Activated naive CD8-positive, alpha-beta T cell (primary cell): ENCODE results near the gene ZNF185.
A peak's percentile ranks its signal among the peaks of the same experiment; 100 is the strongest.

ENCODE experiments used
- H3K27ac Mint-ChIP-seq: one replicate; pipeline ENCODE4 v1.8.0; 2021; ENCODE audit warnings: mixed read lengths
- H3K27me3 Mint-ChIP-seq: one replicate; pipeline ENCODE4 v1.8.0; 2021; ENCODE audit warnings: mixed read lengths
- H3K36me3 Mint-ChIP-seq: one replicate; pipeline ENCODE4 v1.8.0; 2021; ENCODE audit warnings: mixed read lengths
- H3K4me1 Mint-ChIP-seq: one replicate; pipeline ENCODE4 v1.8.0; 2021; ENCODE audit warnings: low read depth, mixed read lengths
- H3K4me3 Mint-ChIP-seq: one replicate; pipeline ENCODE4 v1.8.0; 2021; ENCODE audit warnings: mild to moderate bottlenecking, mixed read lengths
- H3K9me3 Mint-ChIP-seq: one replicate; pipeline ENCODE4 v1.8.0; 2021; ENCODE audit warnings: low read depth, mixed read lengths

Gene ZNF185

GRCh38 chrX:152884171-152884570 lies 13.7 kb upstream of the ZNF185 start:
- H3K9me3 Mint-ChIP-seq = no peaks in the 10 kb centered on the region
- no peaks in the 10 kb centered on the region for H3K4me1 Mint-ChIP-seq
- no peak overlapping the region for H3K27ac Mint-ChIP-seq
- no peaks in the 10 kb centered on the region for H3K36me3 Mint-ChIP-seq
- no peak overlapping the region for H3K4me3 Mint-ChIP-seq
- H3K27me3 Mint-ChIP-seq = peaks cover 5% of the 10 kb centered on the region

- Mint-ChIP-seq H3K9me3 (no peaks in the 10 kb centered on the region), H3K4me3 (no peak overlapping the region), H3K36me3 (no peaks in the 10 kb centered on the region), H3K27ac (no peak overlapping the region), H3K4me1 (no peaks in the 10 kb centered on the region), H3K27me3 (peaks cover 12% of the 10 kb centered on the region)
Measured at GRCh38 chrX:152886716-152887115, 11.2 kb upstream of the ZNF185 start.

GRCh38 chrX:152892499-152892898 lies 5.4 kb upstream of the ZNF185 start:
- H3K9me3 Mint-ChIP-seq = no peaks in the 10 kb centered on the region
- peaks cover 19% of the 10 kb centered on the region for H3K27me3 Mint-ChIP-seq
- H3K36me3 Mint-ChIP-seq = no peaks in the 10 kb centered on the region
- no peak overlapping the region for H3K4me3 Mint-ChIP-seq
- peaks cover 1% of the 10 kb centered on the region for H3K4me1 Mint-ChIP-seq
- no peak overlapping the region for H3K27ac Mint-ChIP-seq

GRCh38 chrX:152892999-152893891 lies 4.6 kb upstream of the ZNF185 start:
- Mint-ChIP-seq H3K4me3 (no peak overlapping the region), H3K27ac (no peak overlapping the region), H3K27me3 (peaks cover 18% of the 10 kb centered on the region), H3K4me1 (peaks cover 1% of the 10 kb centered on the region), H3K9me3 (no peaks in the 10 kb centered on the region), H3K36me3 (no peaks in the 10 kb centered on the region)

GRCh38 chrX:152893980-152894610 lies 3.8 kb upstream of the ZNF185 start:
- H3K27ac Mint-ChIP-seq = no peak overlapping the region
- no peaks in the 10 kb centered on the region for H3K36me3 Mint-ChIP-seq
- H3K9me3 Mint-ChIP-seq = no peaks in the 10 kb centered on the region
- H3K27me3 Mint-ChIP-seq = peaks cover 14% of the 10 kb centered on the region
- peaks cover 1% of the 10 kb centered on the region for H3K4me1 Mint-ChIP-seq
- no peak overlapping the region for H3K4me3 Mint-ChIP-seq

- peaks cover 14% of the 10 kb centered on the region for H3K27me3 Mint-ChIP-seq
- H3K36me3 Mint-ChIP-seq = no peaks in the 10 kb centered on the region
- peaks cover 1% of the 10 kb centered on the region for H3K4me1 Mint-ChIP-seq
- H3K4me3 Mint-ChIP-seq = no peak overlapping the region
- no peak overlapping the region for H3K27ac Mint-ChIP-seq
- no peaks in the 10 kb centered on the region for H3K9me3 Mint-ChIP-seq
Measured at GRCh38 chrX:152895121-152895520, 2.7 kb upstream of the ZNF185 start.

GRCh38 chrX:152895724-152896420 lies 2.0 kb upstream of the ZNF185 start:
- H3K4me1 Mint-ChIP-seq = peaks cover 1% of the 10 kb centered on the region
- no peak overlapping the region for H3K4me3 Mint-ChIP-seq
- no peaks in the 10 kb centered on the region for H3K9me3 Mint-ChIP-seq

GRCh38 chrX:152896450-152896849 lies 1.4 kb upstream of the ZNF185 start:
- no peaks in the 10 kb centered on the region for H3K36me3 Mint-ChIP-seq
- H3K27ac Mint-ChIP-seq = no peak overlapping the region
- H3K27me3 Mint-ChIP-seq = peaks cover 7% of the 10 kb centered on the region
- no peaks in the 10 kb centered on the region for H3K9me3 Mint-ChIP-seq
- H3K4me3 Mint-ChIP-seq = peak overlapping the region; percentile 66
- peaks cover 1% of the 10 kb centered on the region for H3K4me1 Mint-ChIP-seq

More at GRCh38 chrX:152895724-152896420, 2.0 kb upstream of the ZNF185 start:
- Mint-ChIP-seq H3K27ac (no peak overlapping the region), H3K36me3 (no peaks in the 10 kb centered on the region), H3K27me3 (peaks cover 12% of the 10 kb centered on the region)

- Mint-ChIP-seq H3K27me3 (peaks cover 7% of the 10 kb centered on the region), H3K4me3 (no peak overlapping the region), H3K9me3 (no peaks in the 10 kb centered on the region), H3K27ac (no peak overlapping the region), H3K36me3 (no peaks in the 10 kb centered on the region), H3K4me1 (peaks cover 1% of the 10 kb centered on the region)
Measured at GRCh38 chrX:152898442-152898841, 575 bp downstream of the ZNF185 start.

- Mint-ChIP-seq H3K27me3 (peaks cover 7% of the 10 kb centered on the region), H3K36me3 (no peaks in the 10 kb centered on the region), H3K4me3 (no peak overlapping the region), H3K9me3 (no peaks in the 10 kb centered on the region), H3K27ac (no peak overlapping the region), H3K4me1 (peaks cover 1% of the 10 kb centered on the region)
Measured at GRCh38 chrX:152899111-152899873, 1.4 kb downstream of the ZNF185 start.

- Mint-ChIP-seq H3K27me3 (peaks cover 7% of the 10 kb centered on the region), H3K27ac (no peak overlapping the region), H3K4me1 (peaks cover 1% of the 10 kb centered on the region), H3K36me3 (no peaks in the 10 kb centered on the region), H3K9me3 (no peaks in the 10 kb centered on the region), H3K4me3 (no peak overlapping the region)
Measured at GRCh38 chrX:152899874-152900719, 2.2 kb downstream of the ZNF185 start.

GRCh38 chrX:152900937-152901445 lies 3.1 kb downstream of the ZNF185 start:
- Mint-ChIP-seq H3K36me3 (no peaks in the 10 kb centered on the region), H3K27ac (no peak overlapping the region), H3K27me3 (peaks cover 7% of the 10 kb centered on the region), H3K4me1 (peaks cover 1% of the 10 kb centered on the region), H3K4me3 (no peak overlapping the region), H3K9me3 (no peaks in the 10 kb centered on the region)

GRCh38 chrX:152901816-152902501 lies 4.1 kb downstream of the ZNF185 start:
- Mint-ChIP-seq H3K36me3 (no peaks in the 10 kb centered on the region), H3K4me3 (no peak overlapping the region), H3K27me3 (no peaks in the 10 kb centered on the region), H3K27ac (no peak overlapping the region), H3K9me3 (no peaks in the 10 kb centered on the region), H3K4me1 (no peaks in the 10 kb centered on the region)
